ENCODE results near the gene LTN1. TPM values are rescaled to one million over a fixed set of nuclear protein-coding genes. Genes with fewer than 3 reads are reported as not detected.
A peak's percentile ranks its signal among the peaks of the same experiment; 100 is the strongest.

Gene LTN1
- total and polyA plus RNA-seq, 2 of the 13 experiments (the other 11 are each of a cell fraction or from before 2014, with no cell fraction given): 6.7 to 24.6 TPM

GRCh38 chr21:28992526-28993292 lies at the start of gene LTN1 (continued):
- TF ChIP-seq ZBTB40 (IDR thresholded peaks at IDR 0.05) (peak; percentile 98), ZBTB40 (CRISPR knock-in tag; IDR thresholded peaks at IDR 0.05) (peak; percentile 55; the same call in 1 of the 2 replicates), RELA (CRISPR knock-in tag; IDR thresholded peaks at IDR 0.05) (no peak), FOSL1 (CRISPR knock-in tag; IDR thresholded peaks at IDR 0.05; ENCODE audit: borderline replicate concordance) (no peak), RAD21 (CRISPR knock-in tag; IDR thresholded peaks at IDR 0.05) (no peak), CC2D1A (CRISPR knock-in tag; IDR thresholded peaks at IDR 0.05) (no peak), TSC22D2 (CRISPR knock-in tag; IDR thresholded peaks at IDR 0.05; ENCODE audit: borderline replicate concordance) (no peak; the same call in 1 of the 2 replicates), TAF1 (CRISPR knock-in tag; IDR thresholded peaks at IDR 0.05) (peak; percentile 69; the same call in 1 of the 2 replicates), MAF1 (CRISPR knock-in tag; IDR thresholded peaks at IDR 0.05; ENCODE audit: borderline replicate concordance) (peak; percentile 91), ZNF138 (CRISPR knock-in tag; IDR thresholded peaks at IDR 0.05; ENCODE audit: low read depth) (no peak), ZNF850 (CRISPR knock-in tag; conservative IDR thresholded peaks at IDR 0.05) (no peak), SP1 (IDR thresholded peaks at IDR 0.05) (no peak), SP1 (CRISPR knock-in tag; IDR thresholded peaks at IDR 0.05) (peak; percentile 63), ZNF34 (CRISPR knock-in tag; IDR thresholded peaks at IDR 0.05; ENCODE audit: borderline replicate concordance) (no peak), SMAD3 (CRISPR knock-in tag; IDR thresholded peaks at IDR 0.05) (peak; percentile 46; the same call in 1 of the 2 replicates), XRCC5 (optimal IDR thresholded peaks at IDR 0.05; ENCODE audit: low read length) (peak; percentile 94), ZNF564 (CRISPR knock-in tag; IDR thresholded peaks at IDR 0.05) (no peak), CHCHD3 (CRISPR knock-in tag; IDR thresholded peaks at IDR 0.05) (no peak), KDM3A (CRISPR knock-in tag; IDR thresholded peaks at IDR 0.05; ENCODE audit: low read depth) (no peak)
- TF ChIP-seq, protein P1, sequence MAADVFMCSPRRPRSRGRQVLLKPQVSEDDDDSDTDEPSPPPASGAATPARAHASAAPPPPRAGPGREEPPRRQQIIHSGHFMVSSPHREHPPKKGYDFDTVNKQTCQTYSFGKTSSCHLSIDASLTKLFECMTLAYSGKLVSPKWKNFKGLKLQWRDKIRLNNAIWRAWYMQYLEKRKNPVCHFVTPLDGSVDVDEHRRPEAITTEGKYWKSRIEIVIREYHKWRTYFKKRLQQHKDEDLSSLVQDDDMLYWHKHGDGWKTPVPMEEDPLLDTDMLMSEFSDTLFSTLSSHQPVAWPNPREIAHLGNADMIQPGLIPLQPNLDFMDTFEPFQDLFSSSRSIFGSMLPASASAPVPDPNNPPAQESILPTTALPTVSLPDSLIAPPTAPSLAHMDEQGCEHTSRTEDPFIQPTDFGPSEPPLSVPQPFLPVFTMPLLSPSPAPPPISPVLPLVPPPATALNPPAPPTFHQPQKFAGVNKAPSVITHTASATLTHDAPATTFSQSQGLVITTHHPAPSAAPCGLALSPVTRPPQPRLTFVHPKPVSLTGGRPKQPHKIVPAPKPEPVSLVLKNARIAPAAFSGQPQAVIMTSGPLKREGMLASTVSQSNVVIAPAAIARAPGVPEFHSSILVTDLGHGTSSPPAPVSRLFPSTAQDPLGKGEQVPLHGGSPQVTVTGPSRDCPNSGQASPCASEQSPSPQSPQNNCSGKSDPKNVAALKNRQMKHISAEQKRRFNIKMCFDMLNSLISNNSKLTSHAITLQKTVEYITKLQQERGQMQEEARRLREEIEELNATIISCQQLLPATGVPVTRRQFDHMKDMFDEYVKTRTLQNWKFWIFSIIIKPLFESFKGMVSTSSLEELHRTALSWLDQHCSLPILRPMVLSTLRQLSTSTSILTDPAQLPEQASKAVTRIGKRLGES (CRISPR knock-in tag; IDR thresholded peaks at IDR 0.05; ENCODE audit: borderline replicate concordance): no peak

All from HepG2 (cell line).